RWPE1 (cell line): ENCODE data around the gene C22orf15.

ENCODE experiments used
- CTCF ChIA-PET: fragments of 350-600 bp; sonication (Branson Sonifier 250); formaldehyde crosslinking; extraction: SDS; loops from one replicate; lab custom pipeline; 2021; lab: Yijun Ruan, JAX
- POLR2A ChIA-PET: fragments of 400-600 bp; formaldehyde crosslinking; extraction: SDS; loops from one replicate; lab custom pipeline; 2020; ENCODE audit warnings: antibody characterized with exemption; ENCODE audit not compliant: low non-redundant PET; lab: Yijun Ruan, JAX
- DNase-seq: peaks from one replicate; pipeline ENCODE4 v3.0.0; 2012; ENCODE audit warnings: low spot score
- H3K27ac ChIP-seq: fragments of 450-650 bp; 2 replicates; pipeline ENCODE4 v1.5.1; 2017
- CTCF ChIP-seq: fragments of 450-650 bp; conservative IDR thresholded peaks from 2 replicates; pipeline ENCODE4 v1.5.1; 2017; ENCODE audit warnings: low read depth, mild to moderate bottlenecking

Gene C22orf15

DNA sequence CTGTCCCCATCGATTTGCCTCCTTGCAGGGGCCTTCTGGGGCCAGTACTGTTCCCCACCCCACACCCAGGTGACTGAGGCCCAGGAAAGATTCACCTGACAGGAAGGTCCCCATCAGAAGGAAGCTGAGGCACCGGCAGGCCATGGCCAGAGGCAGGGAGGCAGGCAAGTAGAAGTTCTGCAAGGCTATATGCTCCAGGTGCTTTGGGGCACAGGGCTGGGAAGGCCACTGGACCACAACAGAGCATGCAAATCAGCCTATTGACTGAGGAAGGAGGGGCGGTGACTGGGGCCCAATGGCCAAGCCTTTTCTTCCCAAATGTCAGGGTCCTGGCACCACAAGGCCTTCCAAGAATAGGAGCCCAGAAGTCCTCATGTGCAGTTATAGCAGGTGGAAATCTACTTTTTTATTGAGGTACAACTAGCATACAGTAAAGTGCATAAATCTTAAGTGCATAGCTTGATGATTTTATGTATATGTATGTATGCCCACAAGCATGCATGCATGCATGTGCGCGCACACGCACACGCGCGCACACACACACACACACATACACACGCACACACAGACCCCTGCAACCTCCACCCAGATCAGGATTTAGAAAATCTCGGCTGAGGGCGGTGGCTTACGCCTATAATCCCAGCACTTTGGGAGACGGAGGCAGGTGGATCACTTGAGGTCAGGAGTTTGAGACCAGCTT, 8.4 kb upstream of the C22orf15 start, which contains the start of gene VPREB3:
Gene VPREB3, minus strand, starts transcription at position 206 of the 700 bp plus-strand sequence. Its CDS starts 62 bp downstream, at position 144.
- ChIA-PET POLR2A (no interaction called here), CTCF (interaction anchor here (0.6 kb wide), 1 partner anchor 62 kb away, joined by 3 read pairs; no protein-coding TSS in a partner anchor)
- H3K27ac ChIP-seq, result no peak within 1 kb of the TSS
- TF ChIP-seq CTCF, result no peak
- DNase-seq, result no peak

DNA sequence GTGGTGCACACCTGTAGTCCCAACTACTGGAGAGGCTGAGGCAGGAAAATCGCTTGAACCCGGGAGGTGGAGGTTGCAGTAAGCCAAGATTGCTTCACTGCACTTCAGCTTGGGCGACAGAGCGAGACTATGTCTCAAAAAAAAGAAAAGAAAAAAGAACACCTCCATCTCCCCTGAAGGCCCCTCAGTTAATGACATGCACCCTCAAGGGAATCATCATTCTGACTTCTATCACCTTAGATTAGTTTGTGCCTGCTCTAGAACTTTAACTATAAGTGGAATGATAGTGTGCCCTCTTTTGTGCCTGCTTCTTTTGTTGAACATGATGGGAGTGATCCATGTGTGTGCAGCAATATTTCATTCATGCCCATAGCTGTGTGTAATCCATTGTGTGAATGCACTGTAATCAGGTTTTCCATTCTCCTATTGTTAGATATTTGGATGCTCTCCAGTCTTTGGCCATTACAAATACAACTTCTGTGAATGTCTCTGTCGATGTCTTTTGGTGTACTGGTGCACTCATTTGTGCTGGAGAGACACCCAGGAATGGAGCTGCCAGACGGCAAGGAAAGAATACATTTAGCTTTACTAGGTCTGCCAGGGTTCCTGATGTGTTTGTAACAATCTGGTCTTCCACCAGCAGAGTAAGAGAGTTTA, 7.7 kb upstream of the C22orf15 start:
- DNase-seq, result no peak
- TF ChIP-seq CTCF, result no peak
- POLR2A ChIA-PET, result no interaction called here
- H3K27ac ChIP-seq, result no peak overlapping the region
- CTCF ChIA-PET, result no interaction called here

DNA sequence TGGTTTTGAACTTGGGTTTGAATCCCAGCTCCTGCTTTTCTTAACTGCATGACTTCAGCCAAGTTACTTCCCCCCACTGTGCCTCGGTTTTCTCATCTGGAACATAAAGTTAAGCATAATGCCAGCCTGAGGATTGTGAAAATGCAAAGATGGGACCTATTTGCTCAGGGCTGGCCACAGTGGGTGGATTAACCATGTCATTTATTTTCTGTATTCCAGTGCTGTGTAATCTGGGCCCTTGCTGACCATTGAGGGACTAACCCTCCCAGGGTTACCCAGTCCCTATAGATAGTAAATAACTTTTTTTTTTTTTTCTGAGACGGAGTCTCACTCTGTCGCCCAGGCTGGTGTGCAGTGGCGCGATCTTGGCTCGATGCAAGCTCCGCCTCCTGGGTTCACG, 7.1 kb upstream of the C22orf15 start:
- ChIA-PET POLR2A (no interaction called here), CTCF (no interaction called here)
- TF ChIP-seq CTCF, result no peak
- no peak for DNase-seq
- no peak overlapping the region for H3K27ac ChIP-seq

- ChIA-PET CTCF (no interaction called here), POLR2A (interaction anchor here (0.6 kb wide), 1 partner anchor 37 kb away, joined by 5 read pairs; no protein-coding TSS in a partner anchor)
- no peak for TF ChIP-seq CTCF
Measured at GRCh38 chr22:23756891-23757290, 5.9 kb upstream of the C22orf15 start.

DNA sequence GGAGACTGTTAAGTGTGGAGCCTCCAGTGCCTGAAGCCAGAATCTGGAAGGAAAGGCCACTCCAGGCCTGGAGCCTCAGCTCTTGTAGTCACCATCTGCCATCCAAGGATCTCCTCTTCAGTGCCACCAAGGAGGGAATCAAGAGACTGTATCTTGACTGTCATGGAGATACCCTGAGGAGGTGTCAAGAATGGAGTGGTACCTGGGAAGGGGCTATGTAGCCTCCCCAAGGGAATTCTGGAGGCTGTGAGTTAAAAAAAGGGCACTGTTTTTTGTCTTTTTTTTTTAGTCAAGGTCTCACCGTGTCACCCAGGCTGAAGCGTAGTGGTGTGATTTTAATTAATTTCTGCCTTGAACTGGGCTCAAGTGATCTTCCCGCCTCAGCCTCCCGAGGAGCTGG, 3.2 kb upstream of the C22orf15 start:
- ChIA-PET POLR2A (no interaction called here), CTCF (no interaction called here)
- TF ChIP-seq CTCF, result no peak
- DNase-seq, result no peak
- H3K27ac ChIP-seq, result no peak overlapping the region

More at GRCh38 chr22:23756891-23757290, 5.9 kb upstream of the C22orf15 start:
- DNase-seq, result no peak
- no peak overlapping the region for H3K27ac ChIP-seq

GRCh38 chr22:23760056-23760455, 2.7 kb upstream of the C22orf15 start:
- CTCF ChIA-PET, result no interaction called here
- TF ChIP-seq CTCF, result no peak
- DNase-seq, result no peak
- POLR2A ChIA-PET, result no interaction called here
- no peak overlapping the region for H3K27ac ChIP-seq
